Right lobe of liver (tissue), 4 donors: Measurements from ENCODE around the gene VWA7.

ENCODE experiments used
- CTCF ChIP-seq, 4 donors: fragments of 200-600 bp in 3 of 4; fragments of 450-650 bp in 1 of 4; IDR thresholded peaks; one replicate each; pipeline versions ENCODE4 v1.5.1 to v1.8.0; 2016 to 2022; ENCODE audit warnings: antibody characterized with exemption in 4 of 4, mild to moderate bottlenecking in 2 of 4
- POLR2A ChIP-seq: fragments of 450-650 bp; IDR thresholded peaks from one replicate; pipeline ENCODE4 v1.6.1; 2017; ENCODE audit warnings: antibody characterized with exemption, mild to moderate bottlenecking
- donor health status: DM: no; HTN: no; CAD: no.
- donor health status: DM: no; HTN: no; CAD: no.
- donor health status: DM: no; HTN: yes; CAD: no.

- TF ChIP-seq CTCF (IDR thresholded peaks at IDR 0.05) (no peak), POLR2A (no peak)
Observed at GRCh38 chr6:31752739-31753319, 24.3 kb downstream of the VWA7 start.
